IMR-90 (cell line): ENCODE data around the gene UBASH3A. TPM values are rescaled to one million over a fixed set of nuclear protein-coding genes. Genes with fewer than 3 reads are reported as not detected.

ENCODE experiments used
- ATAC-seq: fragments of 200-7000 bp; cut with Tn5 transposase; 2 replicates; pipeline ENCODE4 v1.9.1; 2020; ENCODE audit warnings: low read depth, mild to moderate bottlenecking, moderate library complexity
- BruUV-seq: library from RNA; stranded (reverse); fragments of 400-500 nt; replicated peaks from 2 replicates; lab custom pipeline; 2021; lab: Mats Ljungman, UMichigan
- CTCF ChIA-PET: fragments of 300-600 bp; formaldehyde crosslinking; extraction: SDS; loops from one replicate; lab custom pipeline; 2021; ENCODE audit warnings: antibody characterized with exemption; lab: Yijun Ruan, JAX
- POLR2A ChIA-PET: fragments of 300-600 bp; sonication (Branson Sonifier 250); formaldehyde crosslinking; loops from one replicate; lab custom pipeline; 2022; ENCODE audit warnings: antibody characterized with exemption; ENCODE audit not compliant: unreplicated experiment; lab: Charles Lee
- DNase-seq: peaks from one replicate; pipeline ENCODE4 v3.0.0; 2013
- H2AFZ ChIP-seq: replicated peaks from 2 replicates; pipeline ENCODE3; 2013; ENCODE audit warnings: low read length, mild to moderate bottlenecking; ENCODE audit not compliant: poor library complexity
- H2AK5ac ChIP-seq: 2 replicates; pipeline ENCODE4 v1.6.1; 2013; ENCODE audit warnings: low read depth, low read length, inconsistent platforms
- H2AK9ac ChIP-seq: replicated peaks from 2 replicates; pipeline ENCODE3; 2013; ENCODE audit warnings: mild to moderate bottlenecking, low read depth, low read length, moderate library complexity; ENCODE audit not compliant: poor library complexity
- H2BK120ac ChIP-seq: 2 replicates; pipeline ENCODE4 v1.6.1; 2013; ENCODE audit warnings: low read depth, low read length, inconsistent platforms
- H2BK15ac ChIP-seq: 3 replicates; pipeline ENCODE4 v1.6.1; 2013; ENCODE audit warnings: low read depth, low read length, inconsistent platforms
- H2BK20ac ChIP-seq: 2 replicates; pipeline ENCODE4 v1.6.1; 2013; ENCODE audit warnings: low read depth, mild to moderate bottlenecking, inconsistent platforms, low read length, moderate library complexity
- H2BK5ac ChIP-seq: 2 replicates; pipeline ENCODE4 v1.6.1; 2013; ENCODE audit warnings: mild to moderate bottlenecking, low read depth, low read length, inconsistent platforms; ENCODE audit not compliant: poor library complexity, severe bottlenecking
- H3K14ac ChIP-seq: replicated peaks from 2 replicates; pipeline ENCODE4 v1.6.1; 2013; ENCODE audit warnings: low read depth, low read length, inconsistent platforms
- H3K18ac ChIP-seq: 2 replicates; pipeline ENCODE4 v1.6.1; 2013; ENCODE audit warnings: low read depth, low read length, control low read depth
- H3K23ac ChIP-seq: 2 replicates; pipeline ENCODE4 v1.6.1; 2013; ENCODE audit warnings: low read depth, low read length, inconsistent platforms
- H3K27ac ChIP-seq: 2 replicates; pipeline ENCODE4 v1.5.1; 2013; ENCODE audit warnings: mild to moderate bottlenecking, control low read depth, low read length; ENCODE audit not compliant: insufficient read depth
- H3K27me3 ChIP-seq: 2 replicates; pipeline ENCODE4 v1.6.1; 2013; ENCODE audit warnings: low read length; ENCODE audit not compliant: control insufficient read depth, insufficient read depth
- H3K36me3 ChIP-seq: 2 replicates; pipeline ENCODE4 v1.6.1; 2013; ENCODE audit warnings: low read length, mixed read lengths; ENCODE audit not compliant: control insufficient read depth, insufficient read depth
- H3K4ac ChIP-seq: 2 replicates; pipeline ENCODE4 v1.6.1; 2013; ENCODE audit warnings: low read depth, low read length, inconsistent platforms
- H3K4me1 ChIP-seq: 2 replicates; pipeline ENCODE4 v1.6.1; 2013; ENCODE audit warnings: low read length, mixed read lengths; ENCODE audit not compliant: control insufficient read depth, insufficient read depth
- H3K4me2 ChIP-seq: 2 replicates; pipeline ENCODE4 v1.6.1; 2013; ENCODE audit warnings: low read depth, mild to moderate bottlenecking, control low read depth, low read length, moderate library complexity
- H3K4me3 ChIP-seq: 2 replicates; pipeline ENCODE4 v1.5.1; 2013; ENCODE audit warnings: low read depth, mild to moderate bottlenecking, control low read depth, low read length, moderate library complexity; ENCODE audit not compliant: insufficient read depth
- H3K56ac ChIP-seq: 2 replicates; pipeline ENCODE4 v1.6.1; 2013; ENCODE audit warnings: low read length, inconsistent platforms; ENCODE audit not compliant: insufficient read depth; ENCODE audit errors: extremely low read depth
- H3K79me1 ChIP-seq, 2 experiments: 2 replicates each; pipeline ENCODE4 v1.6.1; 2013; ENCODE audit warnings: low read length in 2 of 2, inconsistent platforms in 1 of 2, low read depth in 1 of 2
- H3K9ac ChIP-seq: 2 replicates; pipeline ENCODE4 v1.6.1; 2013; ENCODE audit warnings: low read depth, low read length, control low read depth
- H3K9me1 ChIP-seq: 2 replicates; pipeline ENCODE4 v1.6.1; 2013; ENCODE audit warnings: low read length, inconsistent platforms; ENCODE audit not compliant: insufficient read depth
- H3K9me3 ChIP-seq: 2 replicates; pipeline ENCODE4 v1.6.1; 2013; ENCODE audit warnings: low read length; ENCODE audit not compliant: control insufficient read depth, insufficient read depth
- H4K20me1 ChIP-seq: 2 replicates; pipeline ENCODE4 v1.6.1; 2013; ENCODE audit warnings: low read length, inconsistent platforms; ENCODE audit not compliant: insufficient read depth
- H4K5ac ChIP-seq: 2 replicates; pipeline ENCODE4 v1.6.1; 2013; ENCODE audit warnings: mild to moderate bottlenecking, low read depth, low read length, control low read depth
- H4K8ac ChIP-seq, 2 experiments: 2 replicates each; pipeline ENCODE4 v1.6.1; 2013; ENCODE audit warnings: low read depth in 2 of 2, low read length in 2 of 2, control low read depth in 1 of 2, inconsistent platforms in 1 of 2
- H4K91ac ChIP-seq: 2 replicates; pipeline ENCODE4 v1.6.1; 2013; ENCODE audit warnings: low read depth, low read length, inconsistent platforms; ENCODE audit not compliant: insufficient read depth
- BHLHE40 ChIP-seq: fragments of 150-350 bp; IDR thresholded peaks from 2 replicates; pipeline ENCODE4 v1.6.1; 2016; ENCODE audit warnings: mild to moderate bottlenecking, low read depth, low read length
- POLR2A ChIP-seq: IDR thresholded peaks from 2 replicates; pipeline ENCODE4 v1.6.1; 2012; ENCODE audit warnings: mild to moderate bottlenecking, low read depth, low read length
- RAD21 ChIP-seq: IDR thresholded peaks from 2 replicates; pipeline ENCODE4 v1.6.1; 2012; ENCODE audit warnings: low read length, improper control_type of control experiment
- RFX5 ChIP-seq: IDR thresholded peaks from 2 replicates; pipeline ENCODE4 v1.8.0; 2012; ENCODE audit warnings: low read depth, mild to moderate bottlenecking, low read length, moderate library complexity
- WGBS, 2 experiments: methylation state at CpG; one replicate each; pipeline versions ENCODE4 v1.1.5 to v1.1.7; 2013; ENCODE audit warnings: missing lambda C conversion rate in 2 of 2; ENCODE audit not compliant: insufficient read length in 1 of 2; ENCODE audit errors: extremely low coverage in 2 of 2; 5-methylcytosine and 5-hydroxymethylcytosine counted together
- dilution Hi-C: fragments of 300-500 bp; cut with HindIII; formaldehyde crosslinking; loops from one replicate; pipeline ENCODE4 v1.14.3; 2018; ENCODE audit warnings: low sequenced_read_pairs; ENCODE audit not compliant: unreplicated experiment
- in situ Hi-C: fragments of 300-500 bp; cut with MboI; formaldehyde crosslinking; loops from 3 replicates; pipeline ENCODE4 v1.14.3; 2019; ENCODE audit warnings: low sequenced_read_pairs, inconsistent platforms, mixed read lengths
- intact Hi-C: fragments of 100-400 bp; cut with micrococcal nuclease; formaldehyde crosslinking; loops from 2 replicates; pipeline ENCODE4 v1.10.0; 2022
- polyA plus RNA-seq, 3 experiments: library from polyadenylated mRNA; depleted of rRNA; stranded (reverse); fragments of >200 nt; gene quantifications; 2 replicates each; pipeline ENCODE4 v1.2.3, GENCODE V29; 2012; ENCODE audit warnings: low replicate concordance in 1 of 3
- total RNA-seq: library from RNA; depleted of rRNA; stranded (reverse); fragments of >200 nt; gene quantifications from 2 replicates; pipeline ENCODE4 v1.2.3, GENCODE V29; 2012

The UBASH3A gene
- total and polyA plus RNA-seq, 2 of the 4 experiments (the other 2 are of a cell fraction): not detected

DNA sequence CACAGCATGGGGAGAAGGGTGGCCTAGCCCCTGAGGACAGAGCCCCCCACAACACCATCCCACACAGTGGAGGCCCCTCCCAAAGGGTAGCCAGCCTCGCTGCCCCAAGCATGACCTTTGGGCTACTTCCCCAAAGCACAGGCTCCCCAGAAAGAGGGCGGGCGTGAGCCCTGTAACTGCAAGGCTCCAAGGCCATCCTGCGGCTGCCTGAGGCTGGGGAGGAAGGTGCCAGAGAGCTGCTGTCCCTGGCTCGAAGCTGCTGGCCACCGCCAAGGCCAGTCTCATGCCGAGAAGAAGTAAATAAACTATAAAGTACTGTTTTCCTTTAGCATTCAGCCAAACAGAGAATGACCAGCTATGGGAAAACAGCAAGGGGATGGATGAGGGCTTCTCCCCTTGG, 27.5 kb downstream of the UBASH3A start:
- POLR2A ChIA-PET: no interaction called here
- H3K14ac ChIP-seq: no peak overlapping the region
- H2BK15ac ChIP-seq: no peak overlapping the region
- H4K20me1 ChIP-seq: no peaks in the 10 kb centered on the region
- no peaks in the 10 kb centered on the region for H3K36me3 ChIP-seq
- no peak overlapping the region for H2BK5ac ChIP-seq
- H3K4ac ChIP-seq: no peak overlapping the region
- H3K18ac ChIP-seq: no peak overlapping the region
- no peaks in the 10 kb centered on the region for H3K9me1 ChIP-seq
- H2AK5ac ChIP-seq: no peak overlapping the region
- TF ChIP-seq POLR2A (no peak), RAD21 (no peak), RFX5 (no peak), BHLHE40 (no peak)
- H2BK20ac ChIP-seq: no peak overlapping the region
- no peak for ATAC-seq
- no TSS peak for BruUV-seq
- H3K27ac ChIP-seq: no peak overlapping the region
- H4K5ac ChIP-seq: no peak overlapping the region
- no peak for DNase-seq
- dilution Hi-C loops: no loop called here
- no peak overlapping the region for H2AK9ac ChIP-seq
- CTCF ChIA-PET: no interaction called here
- intact Hi-C loops: no loop called here
- no CpG with 5 or more reads among the region's 7 CpGs for WGBS, 2 experiments
- H3K4me1 ChIP-seq: no peaks in the 10 kb centered on the region
- no peaks in the 10 kb centered on the region for H3K79me1 ChIP-seq
- H4K8ac ChIP-seq: no peak overlapping the region
- no peak overlapping the region for H3K23ac ChIP-seq
- no peak overlapping the region for H3K4me2 ChIP-seq
- H3K4me3 ChIP-seq: no peak overlapping the region
- H2AFZ ChIP-seq: no peak overlapping the region
- in situ Hi-C loops: no loop called here
- no peak overlapping the region for H3K56ac ChIP-seq
- no peak overlapping the region for H4K91ac ChIP-seq
- peaks cover 3% of the 10 kb centered on the region; the same call in 1 of the 2 replicates for H3K27me3 ChIP-seq
- no peak overlapping the region for H2BK120ac ChIP-seq
- H3K9ac ChIP-seq: no peak overlapping the region
- no peaks in the 10 kb centered on the region; the same call in 1 of the 2 replicates for H3K9me3 ChIP-seq
